Uterus (tissue), 4 donors: ENCODE results near the gene MED1. TPM values are rescaled to one million over a fixed set of nuclear protein-coding genes. Genes with fewer than 3 reads are reported as not detected.

ENCODE experiments used
- DNase-seq, 2 donors: peaks; one replicate each; pipeline ENCODE4 v3.0.0-alpha.2; 2019 to 2020
- H3K27ac ChIP-seq, 2 donors: fragments of 200-600 bp; sonication (generic); 1 replicate in 1 of 2; 2 replicates in 1 of 2; pipeline ENCODE4 v1.5.1; 2016 to 2018
- H3K27me3 ChIP-seq, 2 donors: fragments of 200-600 bp; sonication (generic); one replicate each; pipeline ENCODE4 v1.5.1; 2018 to 2019; ENCODE audit warnings: control low read depth in 1 of 2
- H3K36me3 ChIP-seq, 2 donors: fragments of 200-600 bp; sonication (generic); one replicate each; pipeline ENCODE4 v1.5.1; 2019; ENCODE audit warnings: control low read depth in 1 of 2
- H3K4me1 ChIP-seq, 2 donors: fragments of 200-600 bp; sonication (generic); one replicate each; pipeline ENCODE4 v1.5.1; 2018 to 2019; ENCODE audit warnings: control low read depth in 1 of 2
- H3K4me3 ChIP-seq, 2 donors: fragments of 200-600 bp; sonication (generic); 1 replicate in 1 of 2; 2 replicates in 1 of 2; pipeline ENCODE4 v1.5.1; 2018 to 2019; ENCODE audit warnings: mild to moderate bottlenecking in 1 of 2
- H3K9me3 ChIP-seq, 2 donors: fragments of 200-600 bp; sonication (generic); one replicate each; pipeline ENCODE4 v1.5.1; 2019; ENCODE audit warnings: control low read depth in 1 of 2
- POLR2A ChIP-seq, 2 donors: fragments of 450-650 bp; IDR thresholded peaks; one replicate each; pipeline ENCODE4 v1.6.1; 2016; ENCODE audit warnings: antibody characterized with exemption in 2 of 2, mild to moderate bottlenecking in 1 of 2, moderate library complexity in 1 of 2
- intact Hi-C: fragments of 100-400 bp; cut with DNase I; formaldehyde crosslinking; loops from one replicate; pipeline ENCODE4 v1.15.1; 2023; ENCODE audit warnings: low total_unique reads
- total RNA-seq, 4 donors: library from RNA; depleted of rRNA in 3 of 4; stranded (reverse); fragments of >200 nt in 3 of 4; gene quantifications; one replicate each; pipeline versions ENCODE4 v1.1.0 to v1.2.4, GENCODE V29; 2014 to 2023
- TF ChIP-seq, protein P1 (sequence below), 4 experiments: fragments of 200-600 bp in 2 of 4; fragments of 450-650 bp in 2 of 4; sonication (generic) in 2 of 4; IDR thresholded peaks; one replicate each; pipeline ENCODE4 v1.5.1; 2016 to 2019; ENCODE audit warnings: antibody characterized with exemption in 4 of 4, mild to moderate bottlenecking in 2 of 4, moderate library complexity in 1 of 4
- donor health status: DM: yes; HTN: yes; CAD: no.

MED1 gene
- total RNA-seq, 4 donors from 2014 or later: 19.7 to 49.6 (median 25.9) TPM

DNA sequence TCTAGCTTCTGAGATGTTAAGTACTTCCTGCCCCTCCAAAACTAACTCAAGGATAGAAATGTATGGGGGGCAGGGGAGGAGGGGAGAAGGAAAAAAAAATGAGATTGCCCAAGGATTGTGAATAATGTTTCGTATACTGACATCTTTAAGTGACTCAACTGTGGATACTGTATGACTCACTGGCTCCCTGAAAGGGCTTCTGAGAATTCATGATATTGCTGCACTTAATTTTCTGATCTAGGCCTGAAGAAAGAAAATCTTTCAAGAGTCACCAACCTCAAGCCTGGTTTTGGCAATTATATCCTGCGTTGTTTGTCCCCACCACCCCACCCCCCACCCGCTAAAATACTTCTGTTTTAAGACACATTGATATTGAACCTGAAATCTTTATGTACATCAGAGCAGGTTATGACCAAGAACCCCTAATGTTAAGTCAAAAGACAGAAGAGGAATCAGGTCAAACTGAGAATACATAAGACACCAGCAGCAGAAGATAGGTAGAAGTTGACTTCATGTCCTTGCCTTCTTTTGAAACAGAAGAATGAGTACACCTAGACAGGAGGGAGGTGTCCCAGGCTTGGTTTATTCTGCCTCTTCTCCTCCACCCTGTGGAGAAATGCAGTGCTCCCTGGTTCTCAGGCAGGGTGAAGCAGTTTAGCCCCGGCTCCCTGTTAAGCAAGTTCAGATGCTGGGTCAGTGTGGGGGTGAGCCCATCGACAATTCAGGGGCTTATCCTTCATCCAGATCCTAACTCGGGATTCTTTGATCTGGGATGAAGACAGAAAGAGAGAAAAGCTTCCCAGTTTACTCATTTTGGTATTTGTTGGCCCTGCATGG, 46.3 kb downstream of the MED1 start:
- Histone ChIP-seq H3K27me3 (no peaks in the 10 kb centered on the region), H3K4me3 (no peak overlapping the region), H3K36me3 (no peaks in the 10 kb centered on the region), H3K4me1 (peaks cover 2 to 4% of the 10 kb centered on the region in 2 donors), H3K27ac (no peak overlapping the region), H3K9me3 (no peaks in the 10 kb centered on the region)
- no peak for TF ChIP-seq POLR2A (IDR thresholded peaks at IDR 0.05)
- TF ChIP-seq, protein P1, sequence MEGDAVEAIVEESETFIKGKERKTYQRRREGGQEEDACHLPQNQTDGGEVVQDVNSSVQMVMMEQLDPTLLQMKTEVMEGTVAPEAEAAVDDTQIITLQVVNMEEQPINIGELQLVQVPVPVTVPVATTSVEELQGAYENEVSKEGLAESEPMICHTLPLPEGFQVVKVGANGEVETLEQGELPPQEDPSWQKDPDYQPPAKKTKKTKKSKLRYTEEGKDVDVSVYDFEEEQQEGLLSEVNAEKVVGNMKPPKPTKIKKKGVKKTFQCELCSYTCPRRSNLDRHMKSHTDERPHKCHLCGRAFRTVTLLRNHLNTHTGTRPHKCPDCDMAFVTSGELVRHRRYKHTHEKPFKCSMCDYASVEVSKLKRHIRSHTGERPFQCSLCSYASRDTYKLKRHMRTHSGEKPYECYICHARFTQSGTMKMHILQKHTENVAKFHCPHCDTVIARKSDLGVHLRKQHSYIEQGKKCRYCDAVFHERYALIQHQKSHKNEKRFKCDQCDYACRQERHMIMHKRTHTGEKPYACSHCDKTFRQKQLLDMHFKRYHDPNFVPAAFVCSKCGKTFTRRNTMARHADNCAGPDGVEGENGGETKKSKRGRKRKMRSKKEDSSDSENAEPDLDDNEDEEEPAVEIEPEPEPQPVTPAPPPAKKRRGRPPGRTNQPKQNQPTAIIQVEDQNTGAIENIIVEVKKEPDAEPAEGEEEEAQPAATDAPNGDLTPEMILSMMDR (IDR thresholded peaks at IDR 0.05): no peak
- intact Hi-C loops: no loop called here
- no peak for DNase-seq

DNA sequence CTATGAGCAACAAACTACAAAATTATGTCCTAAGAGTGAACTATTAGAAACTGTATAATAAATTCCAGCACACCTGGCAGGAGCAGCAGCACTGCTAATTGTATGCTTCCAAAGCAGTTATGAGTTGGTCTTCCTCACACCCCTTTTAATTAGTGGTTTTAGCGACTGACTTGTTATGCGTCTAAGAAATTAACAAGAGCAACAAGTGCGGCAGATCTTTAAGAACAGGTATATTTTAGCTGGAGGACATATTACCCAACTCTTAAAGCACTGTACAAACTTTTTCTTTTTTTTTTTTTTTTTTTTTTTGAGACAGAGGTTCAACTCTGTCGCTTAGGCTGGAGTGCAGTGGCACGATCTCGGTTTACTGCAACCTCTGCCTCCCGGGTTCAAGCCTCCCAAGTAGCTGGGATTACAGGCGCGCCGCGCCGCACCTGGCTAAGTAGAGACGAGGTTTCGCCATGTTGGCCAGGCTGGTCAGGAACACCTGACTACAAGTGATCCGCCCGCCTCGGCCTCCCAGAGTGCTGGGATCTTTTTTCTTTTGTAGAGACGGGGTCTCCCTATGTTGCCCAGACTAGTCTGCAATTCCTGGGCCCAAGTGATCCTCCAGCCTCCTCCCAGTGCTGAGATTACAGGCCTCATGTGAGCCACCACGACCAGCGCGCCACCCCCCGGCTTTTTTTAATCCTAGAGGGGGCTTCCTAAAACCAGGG, 48.0 kb downstream of the MED1 start:
- intact Hi-C loops: no loop called here
- Histone ChIP-seq H3K9me3 (no peaks in the 10 kb centered on the region), H3K27ac (no peak overlapping the region), H3K27me3 (no peaks in the 10 kb centered on the region), H3K36me3 (no peaks in the 10 kb centered on the region), H3K4me1 (peaks cover 6 to 12% of the 10 kb centered on the region in 2 donors), H3K4me3 (peak overlapping the region in 1 of 2 donors; percentile 96)
- TF ChIP-seq, protein P1 (IDR thresholded peaks at IDR 0.05): no peak
- no peak for TF ChIP-seq POLR2A (IDR thresholded peaks at IDR 0.05)
- DNase-seq: no peak

DNA sequence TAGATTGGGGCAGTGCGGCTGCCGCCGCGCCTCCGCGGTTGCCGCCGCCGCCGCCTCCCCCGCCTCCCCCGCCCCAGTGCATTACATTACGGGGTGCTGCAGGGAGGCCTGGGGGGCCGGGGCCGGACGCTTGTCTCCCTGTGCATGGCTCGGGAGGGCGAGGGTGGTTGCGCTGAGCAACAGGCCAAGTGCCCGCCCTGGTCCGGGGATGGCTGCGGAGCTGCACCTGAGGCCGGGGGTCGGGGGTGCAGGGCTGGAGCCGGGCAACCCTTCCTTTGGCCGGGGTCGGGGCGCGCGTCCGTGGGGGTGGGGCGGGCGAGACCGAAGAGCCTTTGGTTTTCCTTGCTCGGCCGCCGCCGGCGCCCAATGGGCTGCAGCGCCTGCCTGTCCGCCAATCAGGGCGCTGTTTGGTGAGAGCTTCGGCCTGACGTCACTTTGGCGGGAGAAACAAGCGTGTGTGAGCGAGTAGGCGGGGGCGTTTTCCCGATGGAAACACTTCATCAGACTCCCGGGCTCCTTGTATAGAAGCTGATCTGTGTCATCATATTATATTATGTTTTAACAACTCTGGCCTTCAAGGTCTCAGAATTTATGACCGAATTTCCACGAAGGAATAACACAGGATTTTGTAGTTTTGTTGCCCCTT, 48.7 kb downstream of the MED1 start:
- Histone ChIP-seq H3K36me3 (no peaks in the 10 kb centered on the region), H3K27ac (peak overlapping the region; percentile 84 to 94), H3K4me3 (peak overlapping the region; percentile 89 to 96), H3K4me1 (peaks cover 6 to 12% of the 10 kb centered on the region in 2 donors), H3K9me3 (no peaks in the 10 kb centered on the region), H3K27me3 (no peaks in the 10 kb centered on the region)
- DNase-seq: peak; percentile 90 to 91
- no peak for TF ChIP-seq POLR2A (IDR thresholded peaks at IDR 0.05)
- TF ChIP-seq, protein P1 (IDR thresholded peaks at IDR 0.05): no peak
- intact Hi-C loops: no loop called here

DNA sequence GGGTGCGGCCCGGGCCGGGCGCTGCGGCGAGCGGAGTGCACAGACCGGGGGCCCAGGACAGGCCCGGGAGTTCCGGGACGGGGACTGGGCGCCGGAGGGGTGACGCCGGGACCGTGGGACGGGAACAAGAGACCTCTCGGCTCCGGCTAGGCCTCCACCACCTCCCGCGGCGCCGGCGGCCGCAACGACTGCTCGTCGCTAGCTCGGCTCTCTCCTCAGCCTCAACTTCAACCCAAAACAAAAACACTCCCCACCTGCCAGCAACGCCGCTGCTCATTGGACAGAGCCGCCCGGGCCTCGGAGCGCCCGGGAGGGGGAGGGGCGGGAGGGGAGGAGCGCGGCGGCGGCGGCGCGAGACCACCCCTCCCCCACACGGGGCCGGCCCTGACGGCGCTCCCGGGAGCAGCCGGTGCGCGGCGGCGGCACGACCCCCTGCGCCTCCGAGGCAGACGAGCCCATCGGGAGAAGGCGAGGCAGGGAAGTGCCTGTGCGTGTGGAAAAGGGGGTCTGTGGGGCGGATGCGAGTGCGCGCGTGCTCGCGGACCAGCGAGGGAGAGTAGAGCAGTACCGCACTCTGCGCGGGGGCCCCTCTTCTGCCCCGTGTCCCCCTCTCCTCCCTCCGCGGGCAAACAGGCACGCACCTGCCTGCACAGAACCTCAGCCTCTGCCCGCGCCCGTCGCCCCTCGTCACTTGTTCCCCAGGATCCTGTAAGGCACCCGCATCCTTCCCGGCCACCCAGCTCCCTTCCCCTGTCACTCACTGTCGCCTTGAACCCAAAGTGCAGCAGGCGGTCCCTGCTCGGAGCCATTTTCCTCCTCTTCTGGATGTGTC, 49.4 kb downstream of the MED1 start, which contains the start of gene FBXL20:
Gene FBXL20, minus strand, starts transcription at position 215 of the 832 bp plus-strand sequence. CDS start 224 bp downstream, outside the sequence.
- Histone ChIP-seq H3K36me3 (no peaks in the 10 kb centered on the region), H3K27me3 (no peaks in the 10 kb centered on the region), H3K27ac (peak within 1 kb of the TSS; percentile 84 to 94), H3K4me1 (peaks cover 6 to 12% of the 10 kb centered on the region in 2 donors), H3K9me3 (no peaks in the 10 kb centered on the region), H3K4me3 (peak within 1 kb of the TSS; percentile 89 to 96)
- intact Hi-C loops: no loop called here
- peak; percentile 94 for DNase-seq
- TF ChIP-seq, protein P1 (IDR thresholded peaks at IDR 0.05): no peak
- peak; percentile 81 to 87 for TF ChIP-seq POLR2A (IDR thresholded peaks at IDR 0.05)
